ENCODE data around the gene PODXL2.

- TF ChIP-seq CTCF (optimal IDR thresholded peaks at IDR 0.05 in 1 of 3, IDR thresholded peaks at IDR 0.05 in 1 of 3, conservative IDR thresholded peaks at IDR 0.05 in 1 of 3; ENCODE audit: extremely low read depth in 1 of 3, insufficient read depth in 2 of 3, low read length in 3 of 3) (no peak), EZH2 (IDR thresholded peaks at IDR 0.05; ENCODE audit: low read length) (no peak)
Measured at GRCh38 chr3:127630811-127631714, 2.1 kb downstream of the PODXL2 start.

Measured in keratinocyte (primary cell).